ENCODE results near the gene IRF9. TPM values are rescaled to one million over a fixed set of nuclear protein-coding genes. Genes with fewer than 3 reads are reported as not detected.
A peak's percentile ranks its signal among the peaks of the same experiment; 100 is the strongest.

Gene IRF9
- total RNA-seq, 1 experiment from 2014 or later = 15.6 TPM

GRCh38 chr14:24149302-24149969, 11.6 kb upstream of the IRF9 start:
- TF ChIP-seq STAT6 (CRISPR knock-in tag; conservative IDR thresholded peaks at IDR 0.05; ENCODE audit: low read depth) (no peak), AR (CRISPR knock-in tag; IDR thresholded peaks at IDR 0.05) (no peak), ZNF416 (CRISPR knock-in tag; IDR thresholded peaks at IDR 0.05) (no peak), SP1 (CRISPR knock-in tag; conservative IDR thresholded peaks at IDR 0.05) (no peak), ZNF532 (CRISPR knock-in tag; IDR thresholded peaks at IDR 0.05; ENCODE audit: borderline replicate concordance) (no peak), PRDM15 (CRISPR knock-in tag; IDR thresholded peaks at IDR 0.05) (no peak), ZNF396 (CRISPR knock-in tag; IDR thresholded peaks at IDR 0.05; ENCODE audit: borderline replicate concordance) (no peak), ESRRA (CRISPR knock-in tag; IDR thresholded peaks at IDR 0.05; ENCODE audit: borderline replicate concordance) (no peak), ZBTB21 (CRISPR knock-in tag; IDR thresholded peaks at IDR 0.05; ENCODE audit: borderline replicate concordance) (no peak), HMGA2 (CRISPR knock-in tag; IDR thresholded peaks at IDR 0.05) (no peak), SMAD4 (CRISPR knock-in tag; IDR thresholded peaks at IDR 0.05) (no peak), ZBTB43 (CRISPR knock-in tag; IDR thresholded peaks at IDR 0.05) (no peak)
- ChIA-PET POLR2A (interaction anchor here (1.7 kb wide), 1 partner anchor 11 kb away, joined by 4 read pairs; the partner anchor contains the start of gene IRF9), CTCF (interaction anchor here (3.4 to 4.1 kb wide), 3 partner anchors 11 to 41 kb away, joined by 19 to 55 read pairs (median 20); partner anchors contain the start of gene IRF9)
- Mint-ChIP-seq H3K27me3 (ENCODE audit: low read depth) (no peaks in the 10 kb centered on the region), H3K4me3 (peak overlapping the region; percentile 99), H3K27ac (no peak overlapping the region), H3K4me1 (peaks cover 21% of the 10 kb centered on the region), H3K36me3 (peaks cover 40% of the 10 kb centered on the region), H3K9me3 (no peaks in the 10 kb centered on the region)
- DNase-seq (ENCODE audit: low spot score) (no peak), ATAC-seq (no peak)

All from WTC11 (cell line).